Measurements from ENCODE around the gene KIF26B. TPM values are rescaled to one million over a fixed set of nuclear protein-coding genes. Genes with fewer than 3 reads are reported as not detected.

The KIF26B gene
- total RNA-seq, 3 donors from 2014 or later = 0.14 to 3.2 (median 0.39) TPM

- no peaks in the 10 kb centered on the region for H3K9me3 ChIP-seq
- ATAC-seq (no peak), DNase-seq (no peak)
- no peaks in the 10 kb centered on the region for H3K36me3 ChIP-seq (ENCODE audit: low read depth)
- H3K4me3 ChIP-seq = no peak overlapping the region
- no peak for TF ChIP-seq CTCF (IDR thresholded peaks at IDR 0.05)
- intact Hi-C loops (cut with DNase I, micrococcal nuclease) = no loop called here
- H3K4me1 ChIP-seq (ENCODE audit: low read depth) = no peaks in the 10 kb centered on the region
Measured at GRCh38 chr1:245310571-245311531, 156.1 kb downstream of the KIF26B start.

GRCh38 chr1:245311887-245312536 lies 157.2 kb downstream of the KIF26B start:
- H3K9me3 ChIP-seq = no peaks in the 10 kb centered on the region
- ATAC-seq (no peak), DNase-seq (no peak)
- no peak overlapping the region for H3K4me3 ChIP-seq
- H3K36me3 ChIP-seq (ENCODE audit: low read depth) = no peaks in the 10 kb centered on the region
- H3K4me1 ChIP-seq (ENCODE audit: low read depth) = no peaks in the 10 kb centered on the region
- no peak for TF ChIP-seq CTCF (IDR thresholded peaks at IDR 0.05)
- intact Hi-C loops (cut with DNase I, micrococcal nuclease) = no loop called here

GRCh38 chr1:245313576-245313975 lies 158.8 kb downstream of the KIF26B start:
- no peaks in the 10 kb centered on the region for H3K4me1 ChIP-seq (ENCODE audit: low read depth)
- ATAC-seq = no peak
- no peak for TF ChIP-seq CTCF (IDR thresholded peaks at IDR 0.05)

GRCh38 chr1:245316784-245317183 lies 162.0 kb downstream of the KIF26B start:
- Histone ChIP-seq H3K4me1 (ENCODE audit: low read depth) (no peaks in the 10 kb centered on the region), H3K4me3 (no peak overlapping the region), H3K9me3 (no peaks in the 10 kb centered on the region), H3K36me3 (ENCODE audit: low read depth) (no peaks in the 10 kb centered on the region)
- intact Hi-C loops (cut with DNase I, micrococcal nuclease) = no loop called here
- no peak for ATAC-seq
- no peak for DNase-seq
- TF ChIP-seq CTCF (IDR thresholded peaks at IDR 0.05) = no peak

More at GRCh38 chr1:245313576-245313975, 158.8 kb downstream of the KIF26B start:
- intact Hi-C loops (cut with DNase I, micrococcal nuclease) = no loop called here
- H3K4me3 ChIP-seq = no peak overlapping the region
- no peaks in the 10 kb centered on the region for H3K36me3 ChIP-seq (ENCODE audit: low read depth)
- no peaks in the 10 kb centered on the region for H3K9me3 ChIP-seq
- no peak for DNase-seq

- TF ChIP-seq CTCF (IDR thresholded peaks at IDR 0.05) = no peak
Measured at GRCh38 chr1:245317217-245317616, 162.4 kb downstream of the KIF26B start.

More at GRCh38 chr1:245317217-245317616, 162.4 kb downstream of the KIF26B start:
- DNase-seq (no peak), ATAC-seq (no peak)
- Histone ChIP-seq H3K4me1 (ENCODE audit: low read depth) (no peaks in the 10 kb centered on the region), H3K4me3 (no peak overlapping the region), H3K36me3 (ENCODE audit: low read depth) (no peaks in the 10 kb centered on the region), H3K9me3 (no peaks in the 10 kb centered on the region)
- intact Hi-C loops (cut with DNase I, micrococcal nuclease) = no loop called here
